H9 (cell line): Measurements from ENCODE around the gene SDHA. TPM values are rescaled to one million over a fixed set of nuclear protein-coding genes. Genes with fewer than 3 reads are reported as not detected.

Source experiments
- DNase-seq: peaks from one replicate; pipeline ENCODE4 v3.0.0-alpha.2; 2017
- H2AFZ ChIP-seq: one replicate; pipeline ENCODE4 v1.6.1; 2013; ENCODE audit warnings: mild to moderate bottlenecking, low read length, control low read depth, moderate library complexity
- H2AK5ac ChIP-seq: 2 replicates; pipeline ENCODE4 v1.6.1; 2013; ENCODE audit warnings: low read length, control low read depth, mixed read lengths; ENCODE audit not compliant: insufficient read length
- H2BK120ac ChIP-seq: one replicate; pipeline ENCODE4 v1.6.1; 2013; ENCODE audit warnings: low read depth, mild to moderate bottlenecking, low read length, control low read depth, inconsistent platforms; ENCODE audit not compliant: poor library complexity, severe bottlenecking
- H2BK12ac ChIP-seq: 2 replicates; pipeline ENCODE4 v1.6.1; 2013; ENCODE audit warnings: low read length, control low read depth, mixed read lengths, low read depth; ENCODE audit not compliant: insufficient read length
- H2BK15ac ChIP-seq: 2 replicates; pipeline ENCODE4 v1.6.1; 2013; ENCODE audit warnings: low read depth, low read length, control low read depth
- H2BK20ac ChIP-seq: one replicate; pipeline ENCODE4 v1.6.1; 2013; ENCODE audit warnings: low read depth, mild to moderate bottlenecking, low read length, control low read depth, inconsistent platforms; ENCODE audit not compliant: poor library complexity, severe bottlenecking
- H2BK5ac ChIP-seq: 2 replicates; pipeline ENCODE4 v1.6.1; 2013; ENCODE audit warnings: low read length, control low read depth, mixed read lengths; ENCODE audit not compliant: insufficient read length
- H3K14ac ChIP-seq: 2 replicates; pipeline ENCODE4 v1.6.1; 2013; ENCODE audit warnings: low read length, control low read depth; ENCODE audit not compliant: insufficient read depth
- H3K18ac ChIP-seq: 2 replicates; pipeline ENCODE4 v1.6.1; 2013; ENCODE audit warnings: low read depth, mild to moderate bottlenecking, mixed read lengths, low read length, control low read depth; ENCODE audit not compliant: insufficient read length
- H3K23ac ChIP-seq: 2 replicates; pipeline ENCODE4 v1.6.1; 2013; ENCODE audit warnings: low read length, control low read depth, mixed read lengths, low read depth; ENCODE audit not compliant: insufficient read length
- H3K23me2 ChIP-seq: 2 replicates; pipeline ENCODE4 v1.6.1; 2013; ENCODE audit warnings: low read depth, mild to moderate bottlenecking, mixed read lengths, low read length, control low read depth; ENCODE audit not compliant: insufficient read length, poor library complexity, severe bottlenecking
- H3K27ac ChIP-seq: 2 replicates; pipeline ENCODE4 v1.5.1; 2013; ENCODE audit warnings: low read length, control low read depth, mixed read lengths, low read depth; ENCODE audit not compliant: insufficient read length
- H3K27me3 ChIP-seq: 2 replicates; pipeline ENCODE4 v1.6.1; 2013; ENCODE audit warnings: low read length, control low read depth, inconsistent platforms; ENCODE audit not compliant: insufficient read depth
- H3K4ac ChIP-seq: 2 replicates; pipeline ENCODE4 v1.6.1; 2013; ENCODE audit warnings: low read depth, mild to moderate bottlenecking, control low read depth, inconsistent platforms, low read length, moderate library complexity
- H3K4me1 ChIP-seq: 2 replicates; pipeline ENCODE4 v1.6.1; 2013; ENCODE audit warnings: low read length, control low read depth, inconsistent platforms; ENCODE audit not compliant: insufficient read depth
- H3K4me2 ChIP-seq: 2 replicates; pipeline ENCODE4 v1.6.1; 2013; ENCODE audit warnings: low read length, control low read depth, mixed read lengths; ENCODE audit not compliant: insufficient read length, insufficient read depth
- H3K56ac ChIP-seq: 2 replicates; pipeline ENCODE4 v1.6.1; 2013; ENCODE audit warnings: low read depth, mild to moderate bottlenecking, mixed read lengths, low read length, control low read depth; ENCODE audit not compliant: insufficient read length
- H3K79me1 ChIP-seq: 2 replicates; pipeline ENCODE4 v1.6.1; 2013; ENCODE audit warnings: low read depth, mild to moderate bottlenecking, moderate library complexity, low read length, control low read depth, inconsistent platforms; ENCODE audit not compliant: insufficient read depth, poor library complexity, severe bottlenecking
- H3K79me2 ChIP-seq: 2 replicates; pipeline ENCODE4 v1.6.1; 2013; ENCODE audit warnings: low read length, control low read depth, inconsistent platforms; ENCODE audit not compliant: insufficient read depth
- H3K9ac ChIP-seq: 2 replicates; pipeline ENCODE4 v1.6.1; 2013; ENCODE audit warnings: low read length, control low read depth, mixed read lengths; ENCODE audit not compliant: insufficient read length; ENCODE audit errors: extremely low read depth
- H3K9me3 ChIP-seq: one replicate; pipeline ENCODE4 v1.6.1; 2013; ENCODE audit warnings: low read depth, low read length, inconsistent platforms; ENCODE audit not compliant: control insufficient read depth
- H3T11ph ChIP-seq: one replicate; pipeline ENCODE4 v1.6.1; 2013; ENCODE audit warnings: mild to moderate bottlenecking, low read length, control low read depth, inconsistent platforms
- H4K20me1 ChIP-seq: one replicate; pipeline ENCODE4 v1.6.1; 2013; ENCODE audit not compliant: control insufficient read depth, insufficient read length, insufficient read depth
- H4K5ac ChIP-seq: 2 replicates; pipeline ENCODE4 v1.6.1; 2013; ENCODE audit warnings: low read depth, mild to moderate bottlenecking, mixed read lengths, low read length, control low read depth; ENCODE audit not compliant: insufficient read length
- H4K8ac ChIP-seq: replicated peaks from 2 replicates; pipeline ENCODE4 v1.6.1; 2013; ENCODE audit warnings: low read length, control low read depth, mixed read lengths, low read depth; ENCODE audit not compliant: insufficient read length
- H4K91ac ChIP-seq: 2 replicates; pipeline ENCODE4 v1.6.1; 2013; ENCODE audit warnings: low read depth, mild to moderate bottlenecking, moderate library complexity, mixed read lengths, low read length, control low read depth; ENCODE audit not compliant: insufficient read length
- H3K27ac Mint-ChIP-seq, 3 experiments: 2 replicates in 2 of 3; 3 replicates in 1 of 3; pipeline ENCODE4 v1.8.0; 2020 to 2021; ENCODE audit warnings: mixed read lengths in 3 of 3, mild to moderate bottlenecking in 1 of 3, moderate library complexity in 1 of 3
- H3K27me3 Mint-ChIP-seq: 2 replicates; pipeline ENCODE4 v1.8.0; 2021; ENCODE audit warnings: low read depth, mild to moderate bottlenecking, moderate library complexity, mixed read lengths
- H3K36me3 Mint-ChIP-seq, 3 experiments: 2 replicates in 2 of 3; 3 replicates in 1 of 3; pipeline ENCODE4 v1.8.0; 2020 to 2021; ENCODE audit warnings: low read depth in 3 of 3, mixed read lengths in 3 of 3; ENCODE audit not compliant: insufficient read depth in 1 of 3
- H3K4me1 Mint-ChIP-seq, 2 experiments: 2 replicates each; pipeline ENCODE4 v1.8.0; 2020; ENCODE audit warnings: mixed read lengths in 2 of 2
- H3K4me3 Mint-ChIP-seq, 2 experiments: 2 replicates in 1 of 2; 3 replicates in 1 of 2; pipeline ENCODE4 v1.8.0; 2020 to 2021; ENCODE audit warnings: mild to moderate bottlenecking in 2 of 2, mixed read lengths in 2 of 2, moderate library complexity in 1 of 2
- H3K9me3 Mint-ChIP-seq, 2 experiments: 2 replicates in 1 of 2; 3 replicates in 1 of 2; pipeline ENCODE4 v1.8.0; 2020; ENCODE audit warnings: mild to moderate bottlenecking in 2 of 2, mixed read lengths in 2 of 2, moderate library complexity in 1 of 2
- CTCF ChIP-seq: fragments of 200-600 bp; sonication (generic); conservative IDR thresholded peaks from 3 replicates; pipeline ENCODE4 v1.8.0; 2021; ENCODE audit warnings: antibody characterized with exemption, mild to moderate bottlenecking
- WGBS: extraction: QIAGEN DNeasy Blood & Tissue Kit; methylation state at CpG from one replicate; pipeline ENCODE4 v1.1.7; 2013; ENCODE audit warnings: missing lambda C conversion rate, low lambda C conversion rate, mixed read lengths; ENCODE audit not compliant: insufficient read length; ENCODE audit errors: extremely low coverage; 5-methylcytosine and 5-hydroxymethylcytosine counted together
- total RNA-seq: library from RNA; stranded (reverse); gene quantifications from 2 replicates; pipeline ENCODE4 v1.2.1, GENCODE V29; 2021

The SDHA gene
- total RNA-seq, 1 experiment from 2014 or later: 84.8 TPM

DNA sequence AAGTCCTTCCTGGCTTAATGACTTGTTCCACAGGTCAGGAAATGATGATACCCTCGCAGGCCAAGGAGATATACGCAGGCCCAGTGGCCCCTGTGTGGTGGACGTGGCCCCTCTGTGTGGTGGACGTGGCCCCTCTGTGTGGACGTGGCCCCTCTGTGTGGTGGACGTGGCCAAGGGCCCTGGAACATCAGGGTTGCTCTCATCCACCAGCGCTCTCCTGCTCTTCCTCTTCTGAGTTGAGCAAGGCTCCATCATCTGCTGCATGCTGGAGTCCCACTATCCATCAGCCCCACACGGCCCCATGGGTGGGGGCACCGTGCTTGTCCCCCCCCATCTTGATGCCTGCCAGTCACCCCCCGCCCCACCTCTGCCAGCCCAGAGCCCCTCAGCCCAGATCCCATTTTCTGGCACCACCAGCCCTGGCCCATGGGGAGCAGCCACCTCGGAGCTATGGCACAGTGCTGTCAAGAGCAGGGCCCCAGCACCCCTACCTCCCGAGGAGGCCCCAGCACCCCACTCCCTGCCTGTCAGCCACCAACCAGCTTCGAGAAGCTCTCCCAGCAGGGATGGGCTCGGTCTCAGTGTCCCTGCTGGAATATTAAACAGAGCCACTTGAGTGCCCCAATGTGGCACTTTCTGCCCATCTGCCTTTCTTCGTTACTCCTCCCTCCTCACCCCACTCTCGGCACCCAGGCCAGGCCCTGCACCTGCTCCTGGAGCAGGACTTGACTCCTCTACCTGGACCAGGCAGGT is 18.7 kb upstream of the SDHA start:
- Mint-ChIP-seq H3K4me1 (peaks cover 11 to 21% of the 10 kb centered on the region in 2 experiments), H3K4me3 (no peak overlapping the region), H3K36me3 (peaks cover 0 to 9% (median 9%) of the 10 kb centered on the region in 3 experiments; a peak in 4 of 7 replicates), H3K27ac (no peak overlapping the region), H3K9me3 (no peaks in the 10 kb centered on the region), H3K27me3 (no peaks in the 10 kb centered on the region; the same call in 1 of the 2 replicates)
- Histone ChIP-seq H2BK12ac (no peak overlapping the region), H2BK120ac (no peak overlapping the region), H3K4me2 (no peak overlapping the region), H3K4ac (no peak overlapping the region), H4K8ac (no peak overlapping the region), H4K91ac (no peak overlapping the region), H3K56ac (no peak overlapping the region), H2AK5ac (no peak overlapping the region), H3K9me3 (no peaks in the 10 kb centered on the region), H3K4me1 (no peaks in the 10 kb centered on the region), H2BK15ac (no peak overlapping the region), H3K23me2 (no peaks in the 10 kb centered on the region), H3T11ph (no peak overlapping the region), H3K9ac (no peak overlapping the region), H3K27ac (no peak overlapping the region), H3K79me2 (no peaks in the 10 kb centered on the region), H3K79me1 (no peaks in the 10 kb centered on the region), H3K18ac (no peak overlapping the region), H2AFZ (no peak overlapping the region), H2BK20ac (no peak overlapping the region), H3K27me3 (no peaks in the 10 kb centered on the region), H4K20me1 (no peaks in the 10 kb centered on the region), H3K23ac (no peak overlapping the region), H4K5ac (no peak overlapping the region), H2BK5ac (no peak overlapping the region), H3K14ac (no peak overlapping the region; the same call in 1 of the 2 replicates)
- no peak for TF ChIP-seq CTCF
- WGBS: no CpG with 5 or more reads among the region's 16 CpGs
- DNase-seq: no peak
